ENCODE results near the gene HDAC3.

The HDAC3 gene

GRCh38 chr5:141634720-141635119 lies 1.9 kb downstream of the HDAC3 start:
- peak overlapping the region; percentile 86 for H3K9ac ChIP-seq (ENCODE audit: low read depth, low read length, poor library complexity, severe bottlenecking)

GRCh38 chr5:141633871-141634561 lies 2.6 kb downstream of the HDAC3 start:
- H3K79me2 ChIP-seq (ENCODE audit: insufficient read depth, low read length), result peaks cover 65% of the 10 kb centered on the region
- no peak overlapping the region for H2AFZ ChIP-seq (ENCODE audit: low read length)
- H3K4me2 ChIP-seq (ENCODE audit: low read depth, low read length, poor library complexity, severe bottlenecking), result peak overlapping the region; percentile 93
- H3K9ac ChIP-seq (ENCODE audit: low read depth, low read length, poor library complexity, severe bottlenecking), result peak overlapping the region; percentile 40
- H3K4me1 ChIP-seq (ENCODE audit: insufficient read depth, low read length, poor library complexity, severe bottlenecking), result peaks cover 43% of the 10 kb centered on the region
- H3K4me3 ChIP-seq (ENCODE audit: low read length, poor library complexity, severe bottlenecking), result peak overlapping the region; percentile 85
- H3K36me3 ChIP-seq (ENCODE audit: insufficient read depth, low read length), result peaks cover 15% of the 10 kb centered on the region; the same call in 1 of the 2 replicates
- TF ChIP-seq CTCF (conservative IDR thresholded peaks at IDR 0.05; ENCODE audit: low read length), result no peak
- no peak for TF ChIP-seq EZH2phosphoT487 (IDR thresholded peaks at IDR 0.05; ENCODE audit: borderline replicate concordance)
- no peaks in the 10 kb centered on the region for H3K27me3 ChIP-seq (ENCODE audit: insufficient read depth, low read length, poor library complexity, severe bottlenecking)
- peaks cover 34% of the 10 kb centered on the region for H4K20me1 ChIP-seq (ENCODE audit: insufficient read depth, low read length, poor library complexity, severe bottlenecking)
- no peaks in the 10 kb centered on the region for H3F3A ChIP-seq (ENCODE audit: low read depth)
- no peaks in the 10 kb centered on the region for H3K9me2 ChIP-seq (replicated peaks; ENCODE audit: low read depth, low read length)
- no peaks in the 10 kb centered on the region for H3K9me3 ChIP-seq (ENCODE audit: insufficient read depth, low read depth, low read length)

More at GRCh38 chr5:141634720-141635119, 1.9 kb downstream of the HDAC3 start:
- Histone ChIP-seq H3K4me2 (ENCODE audit: low read depth, low read length, poor library complexity, severe bottlenecking) (peak overlapping the region; percentile 93), H3K27me3 (ENCODE audit: insufficient read depth, low read length, poor library complexity, severe bottlenecking) (no peaks in the 10 kb centered on the region), H3K4me3 (ENCODE audit: low read length, poor library complexity, severe bottlenecking) (peak overlapping the region; percentile 85), H3K9me2 (replicated peaks; ENCODE audit: low read depth, low read length) (no peaks in the 10 kb centered on the region), H3K9me3 (ENCODE audit: insufficient read depth, low read depth, low read length) (no peaks in the 10 kb centered on the region), H3F3A (ENCODE audit: low read depth) (no peaks in the 10 kb centered on the region), H3K36me3 (ENCODE audit: insufficient read depth, low read length) (peaks cover 8% of the 10 kb centered on the region; the same call in 1 of the 2 replicates), H3K79me2 (ENCODE audit: insufficient read depth, low read length) (peaks cover 63% of the 10 kb centered on the region), H3K4me1 (ENCODE audit: insufficient read depth, low read length, poor library complexity, severe bottlenecking) (peaks cover 43% of the 10 kb centered on the region), H2AFZ (ENCODE audit: low read length) (no peak overlapping the region), H4K20me1 (ENCODE audit: insufficient read depth, low read length, poor library complexity, severe bottlenecking) (peaks cover 33% of the 10 kb centered on the region)
- no peak for TF ChIP-seq EZH2phosphoT487 (IDR thresholded peaks at IDR 0.05; ENCODE audit: borderline replicate concordance)
- no peak for TF ChIP-seq CTCF (conservative IDR thresholded peaks at IDR 0.05; ENCODE audit: low read length)

GRCh38 chr5:141632650-141633049 lies 4.0 kb downstream of the HDAC3 start:
- peaks cover 29% of the 10 kb centered on the region; the same call in 1 of the 2 replicates for H3K36me3 ChIP-seq (ENCODE audit: insufficient read depth, low read length)
- peaks cover 35% of the 10 kb centered on the region for H3K4me1 ChIP-seq (ENCODE audit: insufficient read depth, low read length, poor library complexity, severe bottlenecking)
- no peaks in the 10 kb centered on the region for H3F3A ChIP-seq (ENCODE audit: low read depth)
- peak overlapping the region; percentile 93 for H3K4me2 ChIP-seq (ENCODE audit: low read depth, low read length, poor library complexity, severe bottlenecking)
- no peak overlapping the region for H3K9ac ChIP-seq (ENCODE audit: low read depth, low read length, poor library complexity, severe bottlenecking)
- peaks cover 34% of the 10 kb centered on the region for H4K20me1 ChIP-seq (ENCODE audit: insufficient read depth, low read length, poor library complexity, severe bottlenecking)
- no peaks in the 10 kb centered on the region for H3K27me3 ChIP-seq (ENCODE audit: insufficient read depth, low read length, poor library complexity, severe bottlenecking)
- H3K4me3 ChIP-seq (ENCODE audit: low read length, poor library complexity, severe bottlenecking), result peak overlapping the region; percentile 8
- no peak overlapping the region for H2AFZ ChIP-seq (ENCODE audit: low read length)
- H3K79me2 ChIP-seq (ENCODE audit: insufficient read depth, low read length), result peaks cover 65% of the 10 kb centered on the region
- H3K9me2 ChIP-seq (replicated peaks; ENCODE audit: low read depth, low read length), result no peaks in the 10 kb centered on the region
- no peaks in the 10 kb centered on the region for H3K9me3 ChIP-seq (ENCODE audit: insufficient read depth, low read depth, low read length)
- TF ChIP-seq EZH2phosphoT487 (IDR thresholded peaks at IDR 0.05; ENCODE audit: borderline replicate concordance) (no peak), CTCF (conservative IDR thresholded peaks at IDR 0.05; ENCODE audit: low read length) (no peak)

All from Loucy (cell line).